ENCODE data around the gene NLRP6. TPM values are rescaled to one million over a fixed set of nuclear protein-coding genes. Genes with fewer than 3 reads are reported as not detected.
A peak's percentile ranks its signal among the peaks of the same experiment; 100 is the strongest.

NLRP6 gene
- polyA plus RNA-seq, 2 of the 4 experiments (the other 2 are of a cell fraction), result 0.03 TPM; not detected in 1

DNA sequence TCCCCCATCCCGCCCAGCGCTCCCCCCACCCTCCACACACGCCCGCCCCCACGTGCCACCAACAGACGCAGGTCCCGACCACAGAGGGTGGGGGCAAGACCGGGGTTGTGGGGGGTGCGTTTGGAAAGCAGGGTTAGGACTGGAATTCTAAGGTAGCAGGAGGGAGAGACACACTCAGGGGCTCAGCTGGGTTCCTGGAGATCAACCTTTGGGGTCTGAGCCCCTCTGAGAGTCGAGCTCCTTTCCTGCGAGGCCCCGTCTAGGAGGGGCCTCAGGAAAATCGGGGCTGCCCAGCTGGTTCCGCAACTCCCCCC, 11.1 kb downstream of the NLRP6 start:
- Histone ChIP-seq H3K4me1 (peaks cover 5% of the 10 kb centered on the region; the same call in 1 of the 3 replicates), H3K27ac (peak overlapping the region; percentile 92 to 96), H3K4me2 (peak overlapping the region; percentile 100), H3K9me3 (no peaks in the 10 kb centered on the region), H3K4me3 (peak overlapping the region; percentile 94)
- no peak for FAIRE-seq
- TF ChIP-seq ZFP36 (IDR thresholded peaks at IDR 0.05; ENCODE audit: borderline replicate concordance, partially characterized antibody) (no peak), MAFK (IDR thresholded peaks at IDR 0.05; ENCODE audit: partially characterized antibody) (no peak), CHD2 (IDR thresholded peaks at IDR 0.05; ENCODE audit: low read length, partially characterized antibody) (no peak), POLR2AphosphoS2 (conservative IDR thresholded peaks at IDR 0.05; ENCODE audit: low read length) (no peak), RNF2 (IDR thresholded peaks at IDR 0.05; ENCODE audit: borderline replicate concordance, low read depth) (no peak), ESRRA (IDR thresholded peaks at IDR 0.05; ENCODE audit: borderline replicate concordance, low read length) (no peak), HEYL (CRISPR knock-in tag; IDR thresholded peaks at IDR 0.05) (no peak), TP53 (CRISPR knock-in tag; IDR thresholded peaks at IDR 0.05) (no peak)
- TF ChIP-seq, protein P1, sequence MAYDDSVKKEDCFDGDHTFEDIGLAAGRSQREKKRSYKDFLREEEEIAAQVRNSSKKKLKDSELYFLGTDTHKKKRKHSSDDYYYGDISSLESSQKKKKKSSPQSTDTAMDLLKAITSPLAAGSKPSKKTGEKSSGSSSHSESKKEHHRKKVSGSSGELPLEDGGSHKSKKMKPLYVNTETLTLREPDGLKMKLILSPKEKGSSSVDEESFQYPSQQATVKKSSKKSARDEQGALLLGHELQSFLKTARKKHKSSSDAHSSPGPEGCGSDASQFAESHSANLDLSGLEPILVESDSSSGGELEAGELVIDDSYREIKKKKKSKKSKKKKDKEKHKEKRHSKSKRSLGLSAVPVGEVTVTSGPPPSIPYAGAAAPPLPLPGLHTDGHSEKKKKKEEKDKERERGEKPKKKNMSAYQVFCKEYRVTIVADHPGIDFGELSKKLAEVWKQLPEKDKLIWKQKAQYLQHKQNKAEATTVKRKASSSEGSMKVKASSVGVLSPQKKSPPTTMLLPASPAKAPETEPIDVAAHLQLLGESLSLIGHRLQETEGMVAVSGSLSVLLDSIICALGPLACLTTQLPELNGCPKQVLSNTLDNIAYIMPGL (CRISPR knock-in tag; IDR thresholded peaks at IDR 0.05; ENCODE audit: borderline replicate concordance), result no peak
- no peak for ATAC-seq
- WGBS (ENCODE audit: missing lambda C conversion rate), result 72% methylated on average over 4 of the region's 14 CpGs
- ChIA-PET CTCF (interaction anchor here (1.7 to 8.7 kb wide), 3 partner anchors 17 to 160 kb away, joined by 4 to 49 read pairs (median 11); partner anchors contain the start of gene IFITM2), POLR2A (no interaction called here)
- DNase-seq (ENCODE audit: low read depth in 1 of 2, low spot score in 1 of 2), result no peak

DNA sequence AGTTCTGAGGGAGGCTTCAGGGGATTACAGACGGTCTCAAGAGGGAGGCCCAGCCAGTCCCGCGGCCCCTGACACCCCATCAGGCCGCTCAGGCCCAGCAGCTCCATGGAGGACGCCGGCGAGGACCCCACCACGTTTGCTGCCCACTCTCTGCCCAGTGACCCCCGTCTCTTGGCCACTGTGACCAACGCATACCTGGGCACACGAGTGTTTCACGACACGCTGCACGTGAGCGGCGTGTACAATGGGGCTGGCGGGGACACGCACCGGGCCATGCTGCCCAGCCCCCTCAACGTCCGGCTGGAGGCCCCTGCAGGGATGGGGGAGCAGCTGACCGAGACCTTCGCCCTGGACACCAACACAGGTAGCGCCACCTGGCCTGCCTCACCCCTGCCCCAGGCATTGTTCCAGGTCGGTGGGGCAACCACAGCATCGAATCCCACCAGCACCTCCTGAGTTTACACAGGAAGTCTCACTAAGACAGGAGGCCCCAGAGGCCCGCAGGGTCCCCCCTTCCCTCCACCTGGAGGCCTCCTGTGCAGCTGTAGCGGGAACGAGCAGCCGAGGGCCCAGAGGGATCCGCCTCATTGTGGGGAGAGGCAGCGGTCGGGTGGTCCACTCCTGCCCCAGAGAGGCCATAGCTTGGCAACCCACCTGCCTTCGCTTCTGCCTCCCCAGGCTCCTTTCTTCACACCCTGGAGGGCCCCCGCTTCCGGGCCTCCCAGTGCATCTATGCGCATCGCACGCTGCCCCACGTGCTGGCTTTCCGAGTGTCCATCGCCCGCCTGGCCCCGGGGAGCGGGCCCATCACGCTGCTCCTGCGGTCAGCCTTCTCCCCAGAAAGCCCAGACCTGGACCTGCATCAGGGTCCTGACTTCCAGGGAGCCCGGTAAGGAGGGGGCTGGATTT, 11.8 kb downstream of the NLRP6 start:
- DNase-seq (ENCODE audit: low read depth in 1 of 2, low spot score in 1 of 2) (no peak), ATAC-seq (no peak), FAIRE-seq (no peak)
- H3K4me2 ChIP-seq, result peak overlapping the region; percentile 100
- WGBS (ENCODE audit: missing lambda C conversion rate), result 95% methylated on average over 37 of the region's 48 CpGs
- TF ChIP-seq CHD2 (IDR thresholded peaks at IDR 0.05; ENCODE audit: low read length, partially characterized antibody), result no peak
- no peak for TF ChIP-seq ESRRA (IDR thresholded peaks at IDR 0.05; ENCODE audit: borderline replicate concordance, low read length)
- TF ChIP-seq HEYL (CRISPR knock-in tag; IDR thresholded peaks at IDR 0.05), result no peak
- TF ChIP-seq FOSL2 (IDR thresholded peaks at IDR 0.05), result no peak
- no peak for TF ChIP-seq FOSL2 (CRISPR knock-in tag; IDR thresholded peaks at IDR 0.05)
- TF ChIP-seq, protein P2, sequence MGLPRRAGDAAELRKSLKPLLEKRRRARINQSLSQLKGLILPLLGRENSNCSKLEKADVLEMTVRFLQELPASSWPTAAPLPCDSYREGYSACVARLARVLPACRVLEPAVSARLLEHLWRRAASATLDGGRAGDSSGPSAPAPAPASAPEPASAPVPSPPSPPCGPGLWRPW (IDR thresholded peaks at IDR 0.05), result no peak
- TF ChIP-seq KDM5A (IDR thresholded peaks at IDR 0.05), result no peak
- no peak for TF ChIP-seq SMC3 (IDR thresholded peaks at IDR 0.05)
- TF ChIP-seq EHMT2 (IDR thresholded peaks at IDR 0.05; ENCODE audit: low read depth), result no peak
- no peak for TF ChIP-seq RAD21 (conservative IDR thresholded peaks at IDR 0.05 in 1 of 2, IDR thresholded peaks at IDR 0.05 in 1 of 2)
- no peak for TF ChIP-seq JUN (IDR thresholded peaks at IDR 0.05)
- TF ChIP-seq MAFK (IDR thresholded peaks at IDR 0.05; ENCODE audit: partially characterized antibody), result no peak
- no peak for TF ChIP-seq JUNB (IDR thresholded peaks at IDR 0.05)
- no peak for TF ChIP-seq CBX2 (IDR thresholded peaks at IDR 0.05; ENCODE audit: borderline replicate concordance, low read depth)
- TF ChIP-seq POLR2A (IDR thresholded peaks at IDR 0.05; ENCODE audit: low read length), result no peak
- TF ChIP-seq MAZ (IDR thresholded peaks at IDR 0.05; ENCODE audit: borderline replicate concordance, low read depth, low read length), result no peak
- TF ChIP-seq, protein P3, sequence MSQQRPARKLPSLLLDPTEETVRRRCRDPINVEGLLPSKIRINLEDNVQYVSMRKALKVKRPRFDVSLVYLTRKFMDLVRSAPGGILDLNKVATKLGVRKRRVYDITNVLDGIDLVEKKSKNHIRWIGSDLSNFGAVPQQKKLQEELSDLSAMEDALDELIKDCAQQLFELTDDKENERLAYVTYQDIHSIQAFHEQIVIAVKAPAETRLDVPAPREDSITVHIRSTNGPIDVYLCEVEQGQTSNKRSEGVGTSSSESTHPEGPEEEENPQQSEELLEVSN (IDR thresholded peaks at IDR 0.05; ENCODE audit: borderline replicate concordance, low read depth), result no peak
- H3K4me3 ChIP-seq, result peak overlapping the region; percentile 94
- ChIA-PET POLR2A (interaction anchor here (0.9 kb wide), 1 partner anchor 83 kb away, joined by 3 read pairs; the partner anchor contains the start of genes BET1L and RIC8A), CTCF (interaction anchor here (0.9 to 8.7 kb wide), 5 partner anchors 16 to 159 kb away, joined by 3 to 49 read pairs (median 4); partner anchors contain the start of gene IFITM2)
- no peaks in the 10 kb centered on the region for H3K9me3 ChIP-seq
- H3K27ac ChIP-seq, result peak overlapping the region; percentile 92 to 96
- H3K4me1 ChIP-seq, result peaks cover 5% of the 10 kb centered on the region; the same call in 1 of the 3 replicates

Data from A549 (cell line).